SW480 (cell line): Measurements from ENCODE around the gene KCNMA1.
"Not testable (repeated sequence)": the region's sequence is repeated elsewhere in the genome, so short reads cannot be mapped to it uniquely, and the experiment has no call there.

Experiments
- DNase-seq: peaks from one replicate; pipeline ENCODE4 v3.0.0-alpha.2; 2016; ENCODE audit warnings: low spot score

Gene KCNMA1

DNA sequence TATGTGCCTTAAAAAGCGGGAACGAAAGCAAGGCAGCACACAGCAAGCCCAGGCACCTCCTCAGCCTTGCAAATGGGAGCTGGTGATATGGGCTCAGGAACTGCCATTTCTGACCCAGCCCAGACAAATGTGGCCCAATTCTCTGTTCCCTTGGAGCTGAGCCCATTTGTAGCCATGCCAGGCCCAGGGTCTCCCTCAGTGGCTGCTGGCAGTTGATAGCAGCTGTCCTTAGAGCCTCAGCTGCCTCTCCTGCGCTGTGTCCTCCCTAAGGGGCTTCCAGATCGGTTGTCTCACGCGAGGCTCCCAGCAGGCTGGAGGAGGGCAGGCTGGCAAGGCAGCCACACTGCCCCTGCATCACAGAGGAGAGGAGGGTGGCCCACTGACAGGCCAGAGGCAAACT lies 275.8 kb downstream of the KCNMA1 start:
- no peak for DNase-seq

DNA sequence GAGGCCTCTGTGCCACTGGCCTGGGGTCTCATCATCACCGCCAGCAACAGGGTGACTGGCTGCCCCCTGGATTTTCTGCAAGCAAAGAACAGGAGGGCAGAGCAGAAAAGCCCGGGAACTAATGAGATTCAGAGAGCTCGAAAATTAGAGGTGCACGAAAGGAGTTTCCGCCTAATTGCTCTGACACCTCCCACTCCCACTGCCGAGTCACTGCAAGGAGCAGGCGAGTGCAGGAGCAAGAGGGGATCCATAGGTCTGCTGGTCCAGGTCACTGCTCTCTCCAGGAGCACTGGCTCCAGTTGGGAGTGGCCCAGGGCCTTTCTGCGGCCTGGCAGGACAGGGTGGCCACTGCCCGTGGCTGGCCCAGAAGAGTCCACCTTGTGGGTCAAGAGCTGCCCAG lies 276.2 kb downstream of the KCNMA1 start:
- DNase-seq: no peak

DNA sequence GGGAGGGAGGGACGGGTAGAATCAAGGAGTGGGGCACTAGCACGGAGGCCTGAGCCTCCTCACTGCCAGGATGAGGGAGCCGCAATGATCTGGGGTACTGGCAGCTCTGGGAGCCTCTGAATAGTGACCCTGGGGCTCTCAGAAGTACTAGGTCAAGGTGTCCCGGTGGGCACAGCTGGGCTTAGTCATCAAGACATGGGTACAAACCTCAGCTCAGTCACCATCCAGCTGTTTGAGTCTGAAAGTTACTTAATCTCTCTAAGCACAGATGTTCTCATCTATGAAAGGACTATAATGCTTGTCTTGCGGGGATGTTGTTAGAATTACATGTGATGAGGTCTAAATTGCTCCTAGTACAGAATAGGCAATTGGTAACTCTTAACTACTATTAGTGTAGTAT lies 276.8 kb downstream of the KCNMA1 start:
- no peak for DNase-seq

DNA sequence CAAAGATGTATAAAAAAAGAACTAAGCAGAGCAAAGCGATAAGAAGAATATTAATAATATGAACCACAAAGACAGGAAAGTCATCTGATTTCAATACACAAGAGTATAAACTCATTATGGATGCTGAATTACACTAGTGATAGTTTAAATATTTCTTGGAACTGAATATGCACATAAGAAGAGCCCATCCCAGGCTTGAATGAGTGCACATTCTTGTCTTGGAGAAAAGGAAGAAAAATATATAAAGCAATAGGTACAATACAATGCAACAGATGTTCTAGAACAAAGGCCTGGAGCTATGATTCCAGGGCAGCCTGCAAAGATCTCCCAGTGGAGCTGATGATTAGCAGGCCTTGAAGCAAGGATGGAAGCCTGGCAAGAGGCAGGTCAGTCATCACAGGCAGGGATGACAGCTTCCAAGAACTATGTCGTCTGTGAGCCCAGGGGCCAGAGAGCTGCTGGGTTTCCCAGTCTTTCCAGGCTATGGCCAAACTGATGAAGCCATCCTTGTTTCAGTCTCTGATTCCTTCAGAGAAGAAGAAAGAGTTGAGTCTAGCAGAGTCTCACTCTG lies 277.6 kb downstream of the KCNMA1 start:
- no peak for DNase-seq

DNA sequence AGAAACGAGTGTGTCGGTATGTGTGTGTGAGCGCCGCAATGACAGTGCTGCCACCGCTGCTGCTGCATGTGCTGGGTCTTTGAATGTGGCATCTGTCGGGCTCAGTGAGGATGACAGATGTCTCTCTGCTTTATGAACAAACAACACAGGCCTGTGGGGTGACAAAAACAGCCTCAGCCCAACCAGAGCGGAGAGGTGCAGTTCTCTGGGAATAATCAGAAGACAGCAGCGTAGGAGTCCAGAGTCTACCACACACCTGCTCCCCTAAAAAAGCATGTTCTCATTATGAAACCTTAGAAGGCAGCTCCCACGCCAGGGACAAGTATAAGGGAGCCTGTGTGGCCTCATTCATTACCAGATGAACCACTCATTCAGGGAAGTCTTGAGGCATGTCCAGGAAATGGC lies 278.3 kb downstream of the KCNMA1 start:
- DNase-seq: no peak

DNA sequence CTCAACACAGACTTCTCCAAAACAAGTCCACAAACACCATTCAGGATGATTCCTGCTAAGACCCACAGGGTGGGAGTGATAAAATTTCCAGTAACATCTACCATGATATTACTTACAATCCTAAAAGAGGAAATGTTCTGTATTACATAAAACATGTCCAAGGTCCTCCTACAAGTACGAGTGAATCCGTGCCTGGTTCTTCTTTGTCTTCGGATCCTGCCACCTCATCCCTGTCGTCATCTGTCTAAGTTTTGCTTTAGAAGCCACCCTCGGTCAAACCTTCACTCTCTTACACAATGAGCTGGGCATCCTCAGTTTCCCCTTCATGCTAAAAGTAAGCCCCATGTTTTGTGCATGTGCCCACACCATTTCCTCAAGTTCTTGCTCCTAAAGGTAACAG lies 279.0 kb downstream of the KCNMA1 start:
- DNase-seq: no peak

DNA sequence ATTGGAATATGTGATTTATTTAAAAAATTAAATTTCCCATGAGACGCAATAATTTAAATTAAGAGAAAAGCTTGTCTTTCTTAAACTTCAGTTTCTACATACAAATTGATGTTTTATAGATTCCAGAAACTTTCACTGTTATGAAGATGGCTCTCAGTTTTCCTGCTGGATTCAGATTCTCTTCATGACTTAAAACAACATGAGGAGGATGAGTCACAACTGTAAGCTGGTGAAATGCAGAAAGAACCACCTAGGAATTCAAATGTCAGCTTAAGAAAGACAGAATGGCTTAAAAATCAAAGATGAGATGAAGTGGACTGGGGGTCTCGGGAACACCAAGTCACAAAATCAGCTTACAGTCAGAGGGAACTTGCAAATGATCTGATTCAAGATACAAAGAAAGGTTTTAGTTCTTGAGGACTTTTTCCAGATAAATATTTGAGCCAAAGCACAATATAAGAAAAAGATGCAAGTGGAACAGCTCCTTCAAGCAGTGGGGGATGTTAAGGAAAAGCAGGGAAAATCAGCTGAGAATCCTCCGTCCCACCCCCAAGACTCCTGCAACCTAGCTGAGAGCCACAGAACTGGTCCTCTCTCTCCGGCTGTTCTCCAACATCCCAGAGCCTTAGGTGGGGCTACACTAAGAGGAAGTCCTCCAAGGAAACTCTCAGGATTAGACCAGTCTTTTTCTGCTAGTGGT lies 279.8 kb downstream of the KCNMA1 start:
- no peak for DNase-seq

DNA sequence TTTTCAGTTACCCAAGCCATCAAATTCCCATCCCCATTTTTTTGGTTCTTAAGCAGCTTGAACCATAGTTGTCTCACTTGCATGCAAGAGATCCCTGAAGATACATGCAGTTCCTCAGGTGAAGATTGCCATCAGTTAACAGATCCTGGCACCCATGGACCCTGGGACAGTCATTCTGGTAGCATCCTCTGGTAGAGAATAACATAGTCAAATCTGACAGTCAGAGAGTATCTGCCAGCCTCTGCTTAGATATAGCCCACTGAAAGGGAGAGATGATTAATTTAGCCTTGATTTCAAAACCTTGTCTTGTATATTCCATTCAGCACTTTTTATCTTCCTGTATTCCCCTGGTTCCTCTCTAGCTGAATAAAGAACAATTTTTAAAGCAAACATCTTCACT lies 280.4 kb downstream of the KCNMA1 start:
- DNase-seq: no peak

DNA sequence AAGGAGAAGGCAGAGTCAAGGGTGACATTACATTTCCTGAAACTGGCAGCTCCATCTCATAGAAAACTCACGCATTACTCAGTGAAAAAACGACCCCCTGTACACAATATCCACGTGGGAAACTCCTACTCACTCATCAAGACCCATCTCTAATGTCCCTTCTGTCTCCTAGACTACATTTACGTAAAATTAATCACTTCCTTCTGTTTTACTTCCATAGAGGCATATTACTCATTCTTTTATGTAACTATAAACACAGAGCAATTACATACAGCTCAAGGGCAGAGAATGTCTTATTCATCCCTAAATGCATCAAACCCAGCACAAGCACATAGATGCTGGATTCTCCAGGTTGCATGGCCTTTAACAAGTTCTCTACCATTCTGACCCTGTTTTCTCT lies 281.8 kb downstream of the KCNMA1 start:
- DNase-seq: no peak

DNA sequence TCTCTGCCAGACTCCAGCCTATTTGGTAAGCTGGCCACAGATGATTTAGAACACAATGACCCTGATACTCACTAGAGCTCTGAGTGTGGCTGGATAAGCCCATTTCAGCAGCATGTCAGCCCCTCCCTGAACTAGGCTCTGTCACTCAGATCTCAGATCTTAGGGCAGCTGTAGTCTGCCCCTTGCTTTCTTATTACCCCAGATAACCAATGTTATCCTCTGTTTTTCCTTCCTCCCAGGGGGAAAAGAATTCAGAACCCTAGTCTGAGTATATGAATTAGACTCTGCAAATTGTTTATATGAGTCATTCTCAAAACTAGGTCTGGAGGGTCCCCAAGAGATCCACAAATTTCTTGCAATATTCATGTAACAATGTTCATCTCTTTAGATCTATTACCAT lies 286.2 kb downstream of the KCNMA1 start:
- peak; percentile 11 for DNase-seq

DNA sequence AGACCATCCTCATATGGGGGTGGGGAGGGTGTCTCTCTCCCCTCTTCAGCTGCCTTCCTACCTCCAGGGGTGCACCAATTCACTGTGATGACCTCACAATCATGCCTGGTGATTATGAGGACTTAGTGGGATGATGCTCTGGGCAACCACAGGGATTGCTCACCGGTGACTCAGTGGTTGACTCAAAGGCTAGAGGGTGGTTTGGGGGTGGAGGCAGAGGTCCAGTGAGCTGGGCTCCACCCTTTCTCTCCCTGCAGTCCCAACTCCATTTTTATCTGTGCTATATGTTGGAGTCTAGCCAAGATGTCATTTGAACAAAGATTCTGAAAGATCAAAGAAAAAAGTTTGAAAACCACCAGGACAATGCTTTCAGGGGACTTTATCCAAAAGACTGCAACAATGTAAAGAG lies 286.9 kb downstream of the KCNMA1 start:
- DNase-seq: peak; percentile 98

DNA sequence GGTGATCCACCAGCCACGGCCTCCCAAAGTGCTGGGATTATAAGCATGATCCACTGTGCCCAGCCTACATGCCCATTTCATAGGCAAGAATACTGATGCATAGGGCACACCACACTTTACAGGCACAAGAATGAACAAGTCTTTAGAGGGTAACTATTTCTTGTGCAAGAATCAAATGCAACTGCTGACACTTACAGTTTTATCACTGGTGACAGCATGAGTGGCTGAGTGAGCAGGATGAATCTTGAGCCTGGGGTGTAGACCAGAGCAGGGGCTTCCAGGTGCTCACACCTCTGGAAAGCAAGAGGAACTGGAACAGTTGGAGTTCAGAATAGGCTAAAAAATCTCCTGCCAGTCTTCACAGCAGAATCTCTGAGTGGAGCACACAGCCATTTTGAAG lies 287.5 kb downstream of the KCNMA1 start:
- no peak for DNase-seq

DNA sequence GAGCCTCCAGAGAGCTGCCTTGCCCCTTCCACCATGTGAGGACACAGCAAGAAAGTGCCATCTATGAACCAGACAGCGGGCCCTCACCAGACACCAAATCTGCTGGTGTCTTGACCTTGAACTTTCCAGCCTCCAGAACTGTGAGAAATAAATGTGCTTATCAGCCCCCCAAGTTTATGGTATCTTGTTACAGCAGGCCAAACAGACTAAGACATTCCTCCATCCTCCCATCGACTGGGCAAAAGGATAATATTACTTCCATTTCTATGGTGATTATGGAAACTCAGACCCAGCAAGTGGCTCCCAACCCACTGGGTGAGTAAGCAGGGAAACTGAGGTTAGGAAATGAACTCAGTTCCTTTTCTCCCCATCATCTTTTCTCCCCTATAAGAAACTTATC lies 288.4 kb downstream of the KCNMA1 start:
- DNase-seq: no peak

DNA sequence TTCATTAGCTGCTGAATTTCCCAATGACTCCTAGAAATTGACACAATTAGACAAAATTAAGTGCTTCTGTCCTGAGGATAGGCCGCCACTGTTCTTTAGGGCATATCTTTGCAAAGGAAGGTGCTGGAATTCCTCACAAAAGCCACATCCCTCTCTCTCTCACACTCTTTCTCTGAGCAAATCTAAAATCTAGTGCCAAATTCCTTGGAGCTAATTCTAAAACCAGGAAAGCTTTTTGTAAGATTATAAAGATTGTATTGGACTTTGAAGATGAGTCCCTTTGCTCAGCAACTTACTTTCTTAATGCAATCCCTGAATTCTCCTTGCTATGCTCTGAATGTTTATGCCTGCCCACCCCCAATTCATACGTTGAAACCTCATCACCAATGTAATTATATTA lies 288.9 kb downstream of the KCNMA1 start:
- no peak for DNase-seq

DNA sequence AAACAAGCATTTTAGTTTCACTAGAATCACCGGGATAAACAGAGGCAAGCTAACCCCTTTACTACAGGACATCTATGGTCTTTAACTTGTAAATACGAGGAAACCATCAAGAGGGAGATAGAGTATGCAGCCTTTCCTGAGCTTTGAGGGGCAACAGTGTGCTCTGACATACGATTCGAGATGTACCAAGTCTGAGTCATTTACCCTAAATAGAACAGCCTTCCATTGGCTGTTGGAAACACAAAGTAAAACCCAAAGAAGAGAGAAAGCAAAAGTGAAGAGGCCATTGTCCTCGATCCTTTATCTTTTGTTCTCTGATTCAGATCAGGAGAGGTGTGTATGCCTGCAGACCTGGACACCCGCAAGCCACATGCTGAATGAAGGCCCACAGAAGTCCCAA lies 289.5 kb downstream of the KCNMA1 start:
- no peak for DNase-seq

DNA sequence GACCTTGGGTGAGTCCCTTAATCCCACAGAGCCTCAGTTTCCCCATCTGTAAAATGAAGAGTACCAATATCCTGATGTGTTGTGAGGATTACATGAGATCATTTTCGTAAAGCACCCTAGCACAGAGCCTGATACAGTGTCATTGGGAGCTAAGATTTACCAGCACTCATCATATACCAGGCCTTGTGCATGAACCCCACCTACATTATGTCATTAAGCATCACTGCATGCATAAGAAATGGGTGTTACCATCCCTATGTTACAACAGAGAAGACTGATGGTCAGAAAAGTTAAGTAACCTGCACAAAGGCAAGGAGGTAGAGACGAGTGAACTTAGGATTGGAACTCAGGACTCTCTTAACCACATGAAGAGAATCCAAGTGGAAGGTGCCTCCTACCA lies 290.6 kb downstream of the KCNMA1 start:
- no peak for DNase-seq

DNA sequence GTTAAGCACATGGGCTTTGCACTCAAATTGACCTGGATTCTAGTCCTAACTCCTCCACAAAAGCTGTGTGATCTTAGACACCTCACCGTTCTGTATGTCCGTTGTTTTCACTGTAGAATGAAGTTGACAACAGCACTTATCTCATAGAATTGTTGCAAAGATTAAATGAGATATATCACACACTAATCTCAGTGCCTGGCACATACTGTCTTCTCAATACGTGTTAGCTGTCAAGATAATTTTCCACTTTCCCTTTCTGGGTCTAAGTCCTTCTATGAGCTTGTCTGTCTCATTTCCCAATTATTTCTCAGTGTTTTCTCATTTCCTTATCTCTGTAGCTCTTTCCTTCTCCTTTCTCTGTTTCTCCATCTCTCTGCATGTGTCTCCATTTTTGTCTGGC lies 296.6 kb downstream of the KCNMA1 start:
- DNase-seq: no peak

DNA sequence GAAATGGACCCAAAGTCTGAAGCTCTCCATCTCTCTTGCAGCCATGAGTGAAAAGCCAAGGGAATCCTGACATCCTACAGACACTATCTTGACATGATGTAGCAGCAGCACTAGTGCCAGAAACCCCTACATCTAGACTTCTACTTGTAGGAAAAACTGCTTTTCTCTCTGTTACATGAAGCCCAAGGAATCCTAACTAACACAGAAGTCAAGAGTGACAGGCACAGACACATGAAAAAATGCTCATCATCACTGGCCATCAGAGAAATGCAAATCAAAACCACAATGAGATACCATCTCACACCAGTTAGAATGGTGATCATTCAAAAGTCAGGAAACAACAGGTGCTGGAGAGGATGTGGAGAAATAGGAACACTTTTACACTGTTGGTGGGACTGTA lies 297.7 kb downstream of the KCNMA1 start:
- DNase-seq: not testable (repeated sequence)

DNA sequence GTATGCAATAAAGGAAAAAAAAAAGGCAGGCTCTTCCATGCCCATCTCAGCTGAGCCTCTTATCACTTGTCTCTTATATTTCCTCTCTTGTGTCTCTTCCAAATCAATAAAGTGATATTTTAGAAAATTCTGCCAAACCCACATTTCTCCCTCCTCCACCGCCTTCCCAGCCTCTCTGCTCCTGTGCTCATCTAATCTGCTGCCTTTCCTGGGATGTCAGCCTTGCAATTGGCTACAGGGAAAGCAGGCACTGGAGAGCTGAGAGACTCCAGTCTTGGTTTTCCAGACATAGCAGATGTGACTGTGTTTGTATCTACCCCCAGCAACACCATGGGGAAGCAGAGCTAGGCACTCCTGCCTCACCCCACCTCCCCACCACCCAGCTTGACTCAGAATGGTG lies 298.4 kb downstream of the KCNMA1 start:
- DNase-seq: no peak

DNA sequence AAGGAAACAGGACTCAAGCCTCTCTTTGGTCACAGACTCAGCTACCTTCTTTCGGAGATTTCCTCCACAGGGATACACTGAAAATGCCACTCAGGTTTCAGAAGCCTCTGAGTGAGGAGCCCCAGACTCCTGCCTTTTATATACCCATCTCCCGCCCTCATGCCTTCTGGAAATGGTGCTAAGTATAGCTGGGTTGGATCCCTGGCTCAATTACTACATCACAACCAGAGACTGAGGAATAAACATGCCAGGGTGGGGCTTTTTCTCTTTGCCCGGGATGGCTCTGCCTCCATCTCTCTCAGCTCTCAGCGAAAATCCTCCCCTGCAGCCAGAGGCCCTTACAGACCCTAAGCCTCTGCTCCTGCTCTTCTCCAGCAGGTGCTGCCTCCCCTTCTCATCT lies 299.5 kb downstream of the KCNMA1 start:
- DNase-seq: no peak

DNA sequence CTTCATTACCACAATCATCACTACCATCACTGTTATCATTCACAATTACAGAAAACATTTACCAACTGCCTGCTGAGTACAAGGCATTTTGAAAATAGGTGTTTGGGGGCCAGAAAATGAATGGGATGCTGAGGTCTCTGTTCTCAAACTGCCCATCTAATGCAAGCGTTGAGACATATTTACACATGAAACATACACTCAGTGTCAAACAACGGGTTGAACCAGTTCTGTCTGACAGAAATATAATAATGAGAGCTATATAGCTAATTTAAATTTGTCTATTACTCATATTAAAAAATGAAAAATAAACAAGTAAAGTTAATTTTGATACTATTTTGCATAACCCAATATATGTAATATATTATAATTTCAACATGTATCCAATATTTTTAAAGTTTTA lies 303.1 kb downstream of the KCNMA1 start:
- no peak for DNase-seq

DNA sequence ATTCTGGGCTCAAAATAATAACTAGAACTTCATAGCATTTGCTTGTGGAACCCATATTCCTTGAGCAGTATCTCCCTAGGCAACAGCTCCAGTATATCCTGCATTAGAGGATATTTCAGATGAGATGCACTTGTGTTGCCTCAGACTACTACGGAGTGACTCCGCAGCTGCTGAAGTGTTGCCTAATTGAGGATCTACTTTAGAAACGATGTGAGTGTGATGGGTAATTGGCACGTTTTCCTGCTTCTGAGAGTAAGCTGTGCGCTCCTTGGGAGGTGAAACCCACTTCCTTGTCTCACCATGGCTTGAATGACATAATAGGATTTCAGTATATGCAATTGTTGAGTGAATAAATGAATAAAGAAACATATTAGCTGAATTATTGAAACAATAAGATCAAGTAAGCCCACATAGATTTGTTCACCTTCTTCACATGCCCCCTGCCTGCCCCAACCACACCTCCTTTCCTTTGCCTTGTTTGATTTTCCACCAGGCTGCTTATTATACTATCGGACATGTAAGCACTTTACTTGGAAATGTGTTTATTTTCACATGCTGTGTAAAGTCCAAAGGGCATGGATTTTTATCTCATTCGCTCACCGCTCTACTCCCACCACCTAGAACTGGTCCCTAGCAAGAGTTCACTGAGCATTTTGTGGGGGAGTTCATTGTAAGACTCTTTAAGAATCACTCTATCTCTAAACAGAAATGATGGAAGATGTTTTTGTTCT lies 303.8 kb downstream of the KCNMA1 start:
- DNase-seq: peak; percentile 8

DNA sequence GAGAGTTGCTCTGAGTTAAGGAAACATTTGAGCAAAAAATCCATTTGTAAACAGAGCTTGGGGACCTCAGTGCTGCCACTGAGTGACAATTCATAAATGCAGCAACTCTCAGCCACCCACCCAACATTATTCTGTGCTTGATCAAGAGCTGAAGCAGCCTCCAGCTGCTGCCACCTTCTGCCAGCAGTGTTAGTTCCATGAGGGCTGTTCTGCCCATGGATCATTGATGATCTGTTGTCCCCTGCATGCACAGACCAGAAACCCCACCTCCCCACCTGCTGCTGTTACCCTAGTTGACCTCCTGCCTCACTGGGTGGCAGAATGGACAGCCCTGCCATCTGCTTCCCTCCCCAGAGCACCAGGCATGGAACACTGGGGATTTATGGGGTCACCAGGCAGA lies 305.4 kb downstream of the KCNMA1 start:
- DNase-seq: no peak
